ENCODE data around the gene ZNRF2. TPM values are rescaled to one million over a fixed set of nuclear protein-coding genes. Genes with fewer than 3 reads are reported as not detected.

ZNRF2 gene
- total and polyA plus RNA-seq, 2 donors (not counting 1 experiment from before 2014, with no cell fraction given) = 2.6 to 7.9 TPM

GRCh38 chr7:30321882-30322192 lies 37.4 kb downstream of the ZNRF2 start:
- no peaks in the 10 kb centered on the region for H4K20me1 ChIP-seq (ENCODE audit: control insufficient read depth, extremely low read depth, insufficient read depth, low read length)
- H3K9me3 ChIP-seq (ENCODE audit: control insufficient read depth, insufficient read depth, low read depth, low read length) = no peaks in the 10 kb centered on the region
- no peaks in the 10 kb centered on the region for H3K79me2 ChIP-seq (ENCODE audit: control insufficient read depth, insufficient read depth, low read length)
- H2AFZ ChIP-seq (ENCODE audit: low read length) = peak overlapping the region; percentile 82
- no peaks in the 10 kb centered on the region for H3K27me3 ChIP-seq (ENCODE audit: control insufficient read depth, insufficient read depth, low read length)
- DNase-seq (ENCODE audit: low read depth in 2 of 2) = no peak
- H3K4me2 ChIP-seq (ENCODE audit: extremely low read depth, insufficient read depth, low read length) = peak overlapping the region; percentile 88
- peaks cover 4% of the 10 kb centered on the region for H3K4me1 ChIP-seq (ENCODE audit: control insufficient read depth, extremely low read depth, insufficient read depth, low read length)
- no peak overlapping the region for H3K9ac ChIP-seq (ENCODE audit: insufficient read depth, low read length)
- TF ChIP-seq CTCF (conservative IDR thresholded peaks at IDR 0.05 in 1 of 2, IDR thresholded peaks at IDR 0.05 in 1 of 2; ENCODE audit: low read depth in 1 of 2, low read length in 2 of 2) (no peak), EZH2 (IDR thresholded peaks at IDR 0.05; ENCODE audit: low read length, missing control alignments) (no peak)
- H3K27ac ChIP-seq (ENCODE audit: insufficient read depth, low read length) = peak overlapping the region; percentile 60
- no peaks in the 10 kb centered on the region for H3K36me3 ChIP-seq (ENCODE audit: control insufficient read depth, insufficient read depth, low read length)
- peak overlapping the region; percentile 28 to 53 (median 40) for H3K4me3 ChIP-seq (replicated peaks in 1 of 4; ENCODE audit: control extremely low read depth in 1 of 4, insufficient read depth in 1 of 4, low read depth in 3 of 4, low read length in 4 of 4)

- H3K4me3 ChIP-seq (replicated peaks in 1 of 4; ENCODE audit: control extremely low read depth in 1 of 4, insufficient read depth in 1 of 4, low read depth in 3 of 4, low read length in 4 of 4) = peak overlapping the region in 3 of 4 experiments; percentile 28 to 53 (median 39)
- no peaks in the 10 kb centered on the region for H3K36me3 ChIP-seq (ENCODE audit: control insufficient read depth, insufficient read depth, low read length)
- H3K27me3 ChIP-seq (ENCODE audit: control insufficient read depth, insufficient read depth, low read length) = no peaks in the 10 kb centered on the region
- peak overlapping the region; percentile 82 for H2AFZ ChIP-seq (ENCODE audit: low read length)
- peak overlapping the region; percentile 88 for H3K4me2 ChIP-seq (ENCODE audit: extremely low read depth, insufficient read depth, low read length)
- H3K9ac ChIP-seq (ENCODE audit: insufficient read depth, low read length) = no peak overlapping the region
- H3K79me2 ChIP-seq (ENCODE audit: control insufficient read depth, insufficient read depth, low read length) = no peaks in the 10 kb centered on the region
- DNase-seq (ENCODE audit: low read depth in 2 of 2) = peak; percentile 11 to 34
- no peaks in the 10 kb centered on the region for H3K9me3 ChIP-seq (ENCODE audit: control insufficient read depth, insufficient read depth, low read depth, low read length)
- TF ChIP-seq CTCF (conservative IDR thresholded peaks at IDR 0.05 in 1 of 2, IDR thresholded peaks at IDR 0.05 in 1 of 2; ENCODE audit: low read depth in 1 of 2, low read length in 2 of 2) = no peak
- no peak for TF ChIP-seq EZH2 (IDR thresholded peaks at IDR 0.05; ENCODE audit: low read length, missing control alignments)
- no peaks in the 10 kb centered on the region for H4K20me1 ChIP-seq (ENCODE audit: control insufficient read depth, extremely low read depth, insufficient read depth, low read length)
- peaks cover 4% of the 10 kb centered on the region for H3K4me1 ChIP-seq (ENCODE audit: control insufficient read depth, extremely low read depth, insufficient read depth, low read length)
- peak overlapping the region; percentile 60 for H3K27ac ChIP-seq (ENCODE audit: insufficient read depth, low read length)
Measured at GRCh38 chr7:30322271-30323005, 38.0 kb downstream of the ZNRF2 start.

- Histone ChIP-seq H3K9ac (ENCODE audit: insufficient read depth, low read length) (no peak overlapping the region), H3K4me3 (replicated peaks in 1 of 4; ENCODE audit: control extremely low read depth in 1 of 4, insufficient read depth in 1 of 4, low read depth in 3 of 4, low read length in 4 of 4) (no peak overlapping the region), H4K20me1 (ENCODE audit: control insufficient read depth, extremely low read depth, insufficient read depth, low read length) (no peaks in the 10 kb centered on the region), H3K4me2 (ENCODE audit: extremely low read depth, insufficient read depth, low read length) (peak overlapping the region; percentile 88), H3K36me3 (ENCODE audit: control insufficient read depth, insufficient read depth, low read length) (no peaks in the 10 kb centered on the region), H2AFZ (ENCODE audit: low read length) (no peak overlapping the region), H3K79me2 (ENCODE audit: control insufficient read depth, insufficient read depth, low read length) (no peaks in the 10 kb centered on the region), H3K9me3 (ENCODE audit: control insufficient read depth, insufficient read depth, low read depth, low read length) (no peaks in the 10 kb centered on the region), H3K27ac (ENCODE audit: insufficient read depth, low read length) (no peak overlapping the region), H3K27me3 (ENCODE audit: control insufficient read depth, insufficient read depth, low read length) (no peaks in the 10 kb centered on the region), H3K4me1 (ENCODE audit: control insufficient read depth, extremely low read depth, insufficient read depth, low read length) (peaks cover 4% of the 10 kb centered on the region)
- TF ChIP-seq EZH2 (IDR thresholded peaks at IDR 0.05; ENCODE audit: low read length, missing control alignments) (no peak), CTCF (conservative IDR thresholded peaks at IDR 0.05 in 1 of 2, IDR thresholded peaks at IDR 0.05 in 1 of 2; ENCODE audit: low read depth in 1 of 2, low read length in 2 of 2) (no peak)
- no peak for DNase-seq (ENCODE audit: low read depth in 2 of 2)
Measured at GRCh38 chr7:30323006-30323355, 38.6 kb downstream of the ZNRF2 start.

Measured in fibroblast of lung (primary cell).